Immature natural killer cell (primary cell): ENCODE data around the gene MRPL20. TPM values are rescaled to one million over a fixed set of nuclear protein-coding genes. Genes with fewer than 3 reads are reported as not detected.

Source experiments
- DNase-seq, 3 donors: peaks; one replicate each; pipeline ENCODE4 v3.0.0; 2022; ENCODE audit warnings: mixed read lengths in 1 of 3
- H3K27ac Mint-ChIP-seq, 6 donors: one replicate each; pipeline ENCODE4 v1.8.0; 2020; ENCODE audit warnings: mixed read lengths in 6 of 6, mild to moderate bottlenecking in 5 of 6, inconsistent platforms in 4 of 6, moderate library complexity in 3 of 6
- H3K27me3 Mint-ChIP-seq, 3 donors: one replicate each; pipeline ENCODE4 v1.8.0; 2020 to 2021; ENCODE audit warnings: low read depth in 3 of 3, mild to moderate bottlenecking in 3 of 3, mixed read lengths in 3 of 3, moderate library complexity in 3 of 3, inconsistent platforms in 1 of 3
- H3K36me3 Mint-ChIP-seq, 3 donors: one replicate each; pipeline ENCODE4 v1.8.0; 2020; ENCODE audit warnings: mixed read lengths in 3 of 3, inconsistent platforms in 2 of 3, mild to moderate bottlenecking in 2 of 3
- H3K4me1 Mint-ChIP-seq, 2 donors: one replicate each; pipeline ENCODE4 v1.8.0; 2020; ENCODE audit warnings: inconsistent platforms in 2 of 2, mild to moderate bottlenecking in 2 of 2, mixed read lengths in 2 of 2, moderate library complexity in 1 of 2
- H3K4me3 Mint-ChIP-seq, 5 donors: one replicate each; pipeline ENCODE4 v1.8.0; 2020; ENCODE audit warnings: mild to moderate bottlenecking in 5 of 5, mixed read lengths in 5 of 5, inconsistent platforms in 3 of 5, moderate library complexity in 3 of 5
- H3K9me3 Mint-ChIP-seq, 6 donors: one replicate each; pipeline ENCODE4 v1.8.0; 2020; ENCODE audit warnings: mild to moderate bottlenecking in 6 of 6, mixed read lengths in 6 of 6, inconsistent platforms in 4 of 6, moderate library complexity in 3 of 6
- polyA plus RNA-seq, 3 donors: library from polyadenylated mRNA; unstranded; fragments of 300-500 nt; fragmentation: Illumina TruSeq; gene quantifications; one replicate each; pipeline ENCODE4 v1.2.3, GENCODE V29; 2021

The MRPL20 gene
- polyA plus RNA-seq, 3 donors from 2014 or later: 167 to 194 (median 182) TPM

- no peaks in the 10 kb centered on the region for H3K9me3 Mint-ChIP-seq
- DNase-seq: no peak
- H3K27ac Mint-ChIP-seq: peak overlapping the region; percentile 84 to 95 (median 88)
- peaks cover 42 to 53% of the 10 kb centered on the region in 2 donors for H3K4me1 Mint-ChIP-seq
- peaks cover 7 to 24% (median 10%) of the 10 kb centered on the region in 3 donors for H3K36me3 Mint-ChIP-seq
- H3K4me3 Mint-ChIP-seq: peak overlapping the region; percentile 85 to 92 (median 88)
- peaks cover 5 to 20% (median 10%) of the 10 kb centered on the region in 3 donors for H3K27me3 Mint-ChIP-seq
These were observed 6.3 kb downstream of the MRPL20 start for GRCh38 chr1:1400576-1401456.

DNA sequence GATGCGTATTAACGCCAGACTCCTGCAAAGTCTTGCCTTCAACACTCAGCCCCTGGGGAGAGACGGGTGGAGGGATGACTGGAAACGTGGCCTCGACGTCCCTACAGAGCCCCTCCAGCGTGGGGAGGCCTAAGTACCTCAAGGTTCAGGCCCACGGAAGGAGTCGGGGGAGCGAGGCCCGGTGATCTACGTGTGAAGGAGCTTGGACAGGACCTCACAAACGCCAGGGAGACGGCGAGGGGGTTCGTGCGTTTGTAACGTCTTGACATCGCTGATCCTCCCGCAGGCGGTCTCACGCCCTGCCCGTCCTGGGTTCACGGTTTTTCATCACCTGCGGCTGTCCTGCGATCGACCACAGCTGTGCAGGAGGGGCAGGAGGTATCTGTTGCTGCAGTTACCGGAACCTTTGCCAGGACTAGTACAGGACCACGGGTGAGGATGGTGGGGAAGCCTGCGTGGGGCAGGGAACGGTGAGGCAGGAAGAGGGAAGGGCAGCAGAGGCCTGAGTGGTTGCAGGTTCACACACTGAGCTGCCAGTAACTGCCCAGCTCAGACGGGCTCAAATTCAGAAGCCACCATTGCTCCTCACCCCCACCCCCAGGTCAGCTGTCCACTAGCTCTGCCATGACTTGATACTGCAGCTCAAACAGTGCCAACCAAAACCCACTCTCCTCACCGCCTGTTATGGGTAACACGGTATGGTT, 7.1 kb downstream of the MRPL20 start:
- H3K27me3 Mint-ChIP-seq: peaks cover 6 to 20% (median 13%) of the 10 kb centered on the region in 3 donors
- peak overlapping the region; percentile 84 to 95 (median 88) for H3K27ac Mint-ChIP-seq
- peak; percentile 26 to 42 (median 39) for DNase-seq
- H3K4me1 Mint-ChIP-seq: peaks cover 44 to 52% of the 10 kb centered on the region in 2 donors
- H3K9me3 Mint-ChIP-seq: no peaks in the 10 kb centered on the region
- peaks cover 12 to 28% (median 15%) of the 10 kb centered on the region in 3 donors for H3K36me3 Mint-ChIP-seq
- peak overlapping the region; percentile 85 to 92 (median 88) for H3K4me3 Mint-ChIP-seq

- peak within 1 kb of the TSS; percentile 84 to 95 (median 90) for H3K27ac Mint-ChIP-seq
- H3K27me3 Mint-ChIP-seq: peaks cover 6 to 18% (median 13%) of the 10 kb centered on the region in 3 donors
- peaks cover 12 to 31% (median 17%) of the 10 kb centered on the region in 3 donors for H3K36me3 Mint-ChIP-seq
- peak; percentile 98 to 99 (median 99) for DNase-seq
- H3K4me3 Mint-ChIP-seq: peak within 1 kb of the TSS; percentile 88 to 92 (median 91)
- H3K4me1 Mint-ChIP-seq: peaks cover 46 to 52% of the 10 kb centered on the region in 2 donors
- no peaks in the 10 kb centered on the region for H3K9me3 Mint-ChIP-seq
These were observed 7.8 kb downstream of the MRPL20 start, which contains the start of gene CCNL2 for GRCh38 chr1:1399187-1399871. CCNL2 (minus strand) TSS chr1:1399335; CDS start chr1:1399306, 29 bp downstream.

DNA sequence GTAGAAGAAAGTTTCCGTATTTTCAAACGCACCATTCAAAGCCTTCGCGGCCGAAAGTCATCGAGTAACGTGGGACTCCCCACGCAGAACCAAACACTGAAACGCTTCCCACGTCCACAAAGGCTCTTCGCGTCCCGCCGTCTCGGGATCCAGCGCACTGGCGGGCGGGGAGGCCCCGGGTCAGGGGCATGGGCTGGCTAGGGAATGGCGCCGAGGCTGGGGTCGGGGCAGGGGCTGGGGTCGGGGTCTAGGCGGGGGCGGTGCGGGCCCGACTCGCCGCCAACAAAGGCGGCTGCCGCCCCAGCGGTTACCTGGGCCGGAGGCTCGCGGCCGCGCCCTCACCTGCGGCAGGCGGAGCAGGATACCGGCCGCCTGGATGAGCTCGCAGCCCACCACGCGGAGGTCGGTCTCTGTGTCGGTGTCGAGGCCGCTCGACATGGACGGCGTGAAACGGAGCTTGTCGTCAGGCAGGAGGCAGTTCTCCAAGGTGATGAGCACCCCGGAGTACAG, 8.4 kb downstream of the MRPL20 start:
- Mint-ChIP-seq H3K27me3 (peaks cover 6 to 17% (median 13%) of the 10 kb centered on the region in 3 donors), H3K4me3 (peak overlapping the region; percentile 88 to 92 (median 91)), H3K27ac (peak overlapping the region; percentile 76 to 95 (median 86)), H3K36me3 (peaks cover 14 to 31% (median 16%) of the 10 kb centered on the region in 3 donors), H3K4me1 (peaks cover 48 to 51% of the 10 kb centered on the region in 2 donors), H3K9me3 (no peaks in the 10 kb centered on the region)
- no peak for DNase-seq

GRCh38 chr1:1397839-1398523, 9.1 kb downstream of the MRPL20 start:
- peak overlapping the region; percentile 76 to 93 (median 86) for H3K27ac Mint-ChIP-seq
- H3K36me3 Mint-ChIP-seq: peaks cover 12 to 33% (median 12%) of the 10 kb centered on the region in 3 donors
- H3K9me3 Mint-ChIP-seq: no peaks in the 10 kb centered on the region
- peak overlapping the region; percentile 87 to 91 (median 88) for H3K4me3 Mint-ChIP-seq
- no peak for DNase-seq
- H3K27me3 Mint-ChIP-seq: peaks cover 4 to 15% (median 13%) of the 10 kb centered on the region in 3 donors
- H3K4me1 Mint-ChIP-seq: peaks cover 46 to 48% of the 10 kb centered on the region in 2 donors

DNA sequence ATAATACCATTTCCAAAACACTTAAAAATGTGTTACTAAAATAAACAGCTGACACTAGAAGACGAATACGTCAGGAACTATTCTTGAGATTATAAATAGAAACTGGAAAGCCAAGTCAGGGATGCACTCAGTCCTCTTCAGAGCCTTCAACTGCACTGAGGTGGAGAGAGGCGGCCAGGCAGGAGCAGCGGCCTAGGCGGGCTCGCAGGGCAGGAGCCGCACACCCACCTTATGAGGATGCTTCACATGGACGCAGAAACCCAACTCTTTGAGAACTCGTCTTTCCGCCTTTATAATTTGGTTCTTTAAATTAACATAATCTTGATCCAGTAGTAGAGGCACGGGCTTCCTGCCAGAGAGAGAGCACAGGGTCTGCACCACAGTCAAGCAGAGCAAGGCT, 11.9 kb downstream of the MRPL20 start:
- Mint-ChIP-seq H3K4me1 (peaks cover 27 to 42% of the 10 kb centered on the region in 2 donors), H3K9me3 (no peaks in the 10 kb centered on the region), H3K36me3 (peaks cover 24 to 39% (median 29%) of the 10 kb centered on the region in 3 donors), H3K4me3 (peak overlapping the region in 2 of 5 donors; percentile 3 to 58), H3K27ac (peak overlapping the region in 2 of 6 donors; percentile 18 to 57), H3K27me3 (peaks cover 1 to 11% (median 9%) of the 10 kb centered on the region in 3 donors)
- no peak for DNase-seq

- Mint-ChIP-seq H3K4me3 (no peak overlapping the region), H3K9me3 (no peaks in the 10 kb centered on the region), H3K36me3 (peaks cover 29 to 48% (median 34%) of the 10 kb centered on the region in 3 donors), H3K27me3 (peaks cover 1 to 5% (median 2%) of the 10 kb centered on the region in 3 donors), H3K4me1 (peaks cover 19 to 34% of the 10 kb centered on the region in 2 donors), H3K27ac (no peak overlapping the region)
- no peak for DNase-seq
These were observed 13.0 kb downstream of the MRPL20 start for GRCh38 chr1:1394116-1394515.

DNA sequence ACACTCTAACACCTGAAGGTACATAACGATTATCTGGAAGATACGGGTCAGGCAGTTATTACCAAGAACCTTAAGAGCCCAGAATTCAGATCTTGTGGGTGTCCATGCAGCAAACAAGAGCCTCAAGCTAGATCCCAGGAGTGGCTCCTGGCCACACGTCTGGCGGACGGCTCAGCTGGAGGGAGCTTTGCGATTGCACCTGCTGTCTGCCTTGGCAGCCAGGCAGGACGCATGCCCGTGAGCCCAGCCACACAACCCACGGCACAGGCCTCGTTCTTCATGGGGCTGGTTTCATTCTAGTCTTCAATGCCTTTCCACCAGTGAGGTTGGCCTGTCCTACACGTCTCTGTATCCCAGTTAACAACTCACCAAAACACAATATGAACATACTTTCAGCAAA, 13.7 kb downstream of the MRPL20 start:
- peaks cover 29 to 49% (median 35%) of the 10 kb centered on the region in 3 donors for H3K36me3 Mint-ChIP-seq
- H3K27ac Mint-ChIP-seq: peak overlapping the region in 1 of 6 donors; percentile 71
- H3K4me1 Mint-ChIP-seq: peaks cover 18 to 34% of the 10 kb centered on the region in 2 donors
- no peaks in the 10 kb centered on the region for H3K9me3 Mint-ChIP-seq
- H3K27me3 Mint-ChIP-seq: peaks cover 1 to 4% (median 2%) of the 10 kb centered on the region in 3 donors
- no peak for DNase-seq
- no peak overlapping the region for H3K4me3 Mint-ChIP-seq

GRCh38 chr1:1393014-1393413, 14.1 kb downstream of the MRPL20 start:
- H3K4me3 Mint-ChIP-seq: no peak overlapping the region
- H3K27ac Mint-ChIP-seq: no peak overlapping the region

GRCh38 chr1:1391225-1391624, 15.9 kb downstream of the MRPL20 start:
- peaks cover 6 to 26% of the 10 kb centered on the region in 2 donors for H3K4me1 Mint-ChIP-seq
- peaks cover 32 to 67% (median 41%) of the 10 kb centered on the region in 3 donors for H3K36me3 Mint-ChIP-seq
- DNase-seq: no peak
- no peaks in the 10 kb centered on the region for H3K9me3 Mint-ChIP-seq
- peaks cover 0 to 6% (median 1%) of the 10 kb centered on the region in 3 donors for H3K27me3 Mint-ChIP-seq
- H3K4me3 Mint-ChIP-seq: no peak overlapping the region
- H3K27ac Mint-ChIP-seq: peak overlapping the region in 1 of 6 donors; percentile 30

More at GRCh38 chr1:1393014-1393413, 14.1 kb downstream of the MRPL20 start:
- Mint-ChIP-seq H3K4me1 (peaks cover 14 to 30% of the 10 kb centered on the region in 2 donors), H3K36me3 (peaks cover 29 to 53% (median 35%) of the 10 kb centered on the region in 3 donors), H3K9me3 (no peaks in the 10 kb centered on the region), H3K27me3 (peaks cover 0 to 3% (median 1%) of the 10 kb centered on the region in 3 donors)
- no peak for DNase-seq

GRCh38 chr1:1390675-1391074, 16.4 kb downstream of the MRPL20 start:
- Mint-ChIP-seq H3K36me3 (peaks cover 32 to 69% (median 42%) of the 10 kb centered on the region in 3 donors), H3K27me3 (peaks cover 0 to 6% (median 1%) of the 10 kb centered on the region in 3 donors), H3K9me3 (no peaks in the 10 kb centered on the region), H3K4me1 (peaks cover 6 to 24% of the 10 kb centered on the region in 2 donors), H3K27ac (peak overlapping the region in 1 of 6 donors; percentile 30), H3K4me3 (no peak overlapping the region)
- no peak for DNase-seq

- H3K36me3 Mint-ChIP-seq: peaks cover 25 to 52% (median 31%) of the 10 kb centered on the region in 3 donors
- H3K9me3 Mint-ChIP-seq: no peaks in the 10 kb centered on the region
- H3K27me3 Mint-ChIP-seq: peaks cover 0 to 3% (median 0%) of the 10 kb centered on the region in 3 donors
- no peak overlapping the region for H3K4me3 Mint-ChIP-seq
- H3K27ac Mint-ChIP-seq: no peak overlapping the region
- H3K4me1 Mint-ChIP-seq: peaks cover 1 to 7% of the 10 kb centered on the region in 2 donors
- no peak for DNase-seq
These were observed 19.0 kb downstream of the MRPL20 start for GRCh38 chr1:1388078-1388472.
